ENCODE results near the gene SLC31A1. TPM values are rescaled to one million over a fixed set of nuclear protein-coding genes. Genes with fewer than 3 reads are reported as not detected.

The SLC31A1 gene
- total RNA-seq, 2 donors from 2014 or later = 11.0 to 11.5 TPM

- Histone ChIP-seq H3K36me3 (no peaks in the 10 kb centered on the region), H3K4me3 (no peak overlapping the region), H3K9me3 (no peaks in the 10 kb centered on the region), H3K27ac (no peak overlapping the region), H3K4me1 (ENCODE audit: control insufficient read depth in 1 of 2, low read depth in 2 of 2) (peaks cover 14 to 18% of the 10 kb centered on the region in 2 donors), H3K27me3 (replicated peaks; ENCODE audit: insufficient read depth) (no peaks in the 10 kb centered on the region)
- DNase-seq (ENCODE audit: low spot score) = no peak
- ATAC-seq (ENCODE audit: insufficient number of reproducible peaks, low FRiP score, low read depth) = no peak
- no peak for TF ChIP-seq CTCF (IDR thresholded peaks at IDR 0.05)
Measured at GRCh38 chr9:113238202-113238858, 17.0 kb downstream of the SLC31A1 start.

- Histone ChIP-seq H3K27me3 (replicated peaks; ENCODE audit: insufficient read depth) (no peaks in the 10 kb centered on the region), H3K4me1 (ENCODE audit: control insufficient read depth in 1 of 2, low read depth in 2 of 2) (peaks cover 9 to 13% of the 10 kb centered on the region in 2 donors), H3K36me3 (no peaks in the 10 kb centered on the region), H3K27ac (no peak overlapping the region), H3K9me3 (no peaks in the 10 kb centered on the region), H3K4me3 (no peak overlapping the region)
- ATAC-seq (ENCODE audit: insufficient number of reproducible peaks, low FRiP score, low read depth) (no peak), DNase-seq (ENCODE audit: low spot score) (no peak)
- TF ChIP-seq CTCF (IDR thresholded peaks at IDR 0.05) = no peak
Measured at GRCh38 chr9:113238859-113239232, 17.5 kb downstream of the SLC31A1 start.

- no peak for DNase-seq (ENCODE audit: low spot score)
- TF ChIP-seq CTCF (IDR thresholded peaks at IDR 0.05) = no peak
Measured at GRCh38 chr9:113241161-113241560, 19.8 kb downstream of the SLC31A1 start.

GRCh38 chr9:113244556-113244955 lies 23.2 kb downstream of the SLC31A1 start:
- no peak for DNase-seq (ENCODE audit: low spot score)
- Histone ChIP-seq H3K4me3 (no peak overlapping the region), H3K9me3 (no peaks in the 10 kb centered on the region), H3K36me3 (no peaks in the 10 kb centered on the region), H3K4me1 (ENCODE audit: control insufficient read depth in 1 of 2, low read depth in 2 of 2) (peaks cover under 1 to 1% of the 10 kb centered on the region in 2 donors), H3K27me3 (replicated peaks; ENCODE audit: insufficient read depth) (no peaks in the 10 kb centered on the region), H3K27ac (no peak overlapping the region)
- ATAC-seq (ENCODE audit: insufficient number of reproducible peaks, low FRiP score, low read depth) = no peak
- no peak for TF ChIP-seq CTCF (IDR thresholded peaks at IDR 0.05)

More at GRCh38 chr9:113241161-113241560, 19.8 kb downstream of the SLC31A1 start:
- Histone ChIP-seq H3K4me3 (no peak overlapping the region), H3K27me3 (replicated peaks; ENCODE audit: insufficient read depth) (no peaks in the 10 kb centered on the region), H3K9me3 (no peaks in the 10 kb centered on the region), H3K4me1 (ENCODE audit: control insufficient read depth in 1 of 2, low read depth in 2 of 2) (peaks cover 7 to 11% of the 10 kb centered on the region in 2 donors), H3K36me3 (no peaks in the 10 kb centered on the region), H3K27ac (no peak overlapping the region)
- no peak for ATAC-seq (ENCODE audit: insufficient number of reproducible peaks, low FRiP score, low read depth)

- H3K36me3 ChIP-seq = no peaks in the 10 kb centered on the region
- no peak for DNase-seq (ENCODE audit: low spot score)
- no peak overlapping the region for H3K4me3 ChIP-seq
- no peak overlapping the region for H3K27ac ChIP-seq
- ATAC-seq (ENCODE audit: insufficient number of reproducible peaks, low FRiP score, low read depth) = no peak
- H3K9me3 ChIP-seq = no peaks in the 10 kb centered on the region
- H3K4me1 ChIP-seq (ENCODE audit: control insufficient read depth in 1 of 2, low read depth in 2 of 2) = no peaks in the 10 kb centered on the region
- no peak for TF ChIP-seq CTCF (IDR thresholded peaks at IDR 0.05)
- no peaks in the 10 kb centered on the region for H3K27me3 ChIP-seq (replicated peaks; ENCODE audit: insufficient read depth)
Measured at GRCh38 chr9:113245894-113246293, 24.6 kb downstream of the SLC31A1 start.

Data from thoracic aorta (tissue), 2 donors.